HG03342 (cell line): Measurements from ENCODE around the gene PARK7.
"Not testable (repeated sequence)": the region's sequence is repeated elsewhere in the genome, so short reads cannot be mapped to it uniquely, and the experiment has no call there.

Experiments used
- ATAC-seq: cut with Tn5 transposase; IDR thresholded peaks from one replicate; pipeline ENCODE4 v1.9.1; 2021; ENCODE audit warnings: mild to moderate bottlenecking, moderate library complexity; ENCODE audit not compliant: unreplicated experiment

The PARK7 gene

GRCh38 chr1:7942214-7942921 is 19.1 kb upstream of the PARK7 start:
- ATAC-seq, result no peak

GRCh38 chr1:7943251-7943650 is 18.3 kb upstream of the PARK7 start:
- ATAC-seq, result no peak

GRCh38 chr1:7948960-7949359 is 12.6 kb upstream of the PARK7 start:
- no peak for ATAC-seq

- ATAC-seq, result not testable (repeated sequence)
These were observed 8.7 kb upstream of the PARK7 start for GRCh38 chr1:7952791-7953190.

GRCh38 chr1:7953850-7954609 is 7.5 kb upstream of the PARK7 start:
- ATAC-seq, result peak; percentile 92

- ATAC-seq, result no peak
These were observed 6.8 kb upstream of the PARK7 start for GRCh38 chr1:7954683-7955082.

- no peak for ATAC-seq
These were observed 5.1 kb upstream of the PARK7 start for GRCh38 chr1:7956218-7957032.

GRCh38 chr1:7960165-7960564 is 1.3 kb upstream of the PARK7 start:
- no peak for ATAC-seq

- ATAC-seq, result no peak
These were observed 670 bp upstream of the PARK7 start for GRCh38 chr1:7960867-7961215.

- ATAC-seq, result peak; percentile 7
These were observed 464 bp downstream of the PARK7 start for GRCh38 chr1:7962014-7962335.

GRCh38 chr1:7962636-7963377 is 1.3 kb downstream of the PARK7 start:
- no peak for ATAC-seq

- ATAC-seq, result not testable (repeated sequence)
These were observed 1.8 kb downstream of the PARK7 start for GRCh38 chr1:7963378-7963730.

- not testable (repeated sequence) for ATAC-seq
These were observed 2.3 kb downstream of the PARK7 start for GRCh38 chr1:7963841-7964240.

GRCh38 chr1:7964476-7964875 is 3.0 kb downstream of the PARK7 start:
- ATAC-seq, result no peak

GRCh38 chr1:7967196-7967595 is 5.7 kb downstream of the PARK7 start:
- no peak for ATAC-seq

- ATAC-seq, result no peak
These were observed 6.1 kb downstream of the PARK7 start for GRCh38 chr1:7967651-7968050.

GRCh38 chr1:7970246-7970645 is 8.7 kb downstream of the PARK7 start:
- ATAC-seq, result no peak

- ATAC-seq, result no peak
These were observed 9.5 kb downstream of the PARK7 start for GRCh38 chr1:7971024-7971423.

GRCh38 chr1:7972285-7972684 is 10.8 kb downstream of the PARK7 start:
- ATAC-seq, result no peak

GRCh38 chr1:7973086-7973485 is 11.6 kb downstream of the PARK7 start:
- ATAC-seq, result no peak

GRCh38 chr1:7975212-7975865 is 13.8 kb downstream of the PARK7 start:
- no peak for ATAC-seq
